H9 (cell line): Measurements from ENCODE around the gene CDYL. TPM values are rescaled to one million over a fixed set of nuclear protein-coding genes. Genes with fewer than 3 reads are reported as not detected.

Source experiments
- DNase-seq: peaks from one replicate; pipeline ENCODE4 v3.0.0-alpha.2; 2017
- H2AFZ ChIP-seq: one replicate; pipeline ENCODE4 v1.6.1; 2013; ENCODE audit warnings: mild to moderate bottlenecking, low read length, control low read depth, moderate library complexity
- H2AK5ac ChIP-seq: 2 replicates; pipeline ENCODE4 v1.6.1; 2013; ENCODE audit warnings: low read length, control low read depth, mixed read lengths; ENCODE audit not compliant: insufficient read length
- H2BK120ac ChIP-seq: one replicate; pipeline ENCODE4 v1.6.1; 2013; ENCODE audit warnings: low read depth, mild to moderate bottlenecking, low read length, control low read depth, inconsistent platforms; ENCODE audit not compliant: poor library complexity, severe bottlenecking
- H2BK12ac ChIP-seq: 2 replicates; pipeline ENCODE4 v1.6.1; 2013; ENCODE audit warnings: low read length, control low read depth, mixed read lengths, low read depth; ENCODE audit not compliant: insufficient read length
- H2BK15ac ChIP-seq: 2 replicates; pipeline ENCODE4 v1.6.1; 2013; ENCODE audit warnings: low read depth, low read length, control low read depth
- H2BK20ac ChIP-seq: one replicate; pipeline ENCODE4 v1.6.1; 2013; ENCODE audit warnings: low read depth, mild to moderate bottlenecking, low read length, control low read depth, inconsistent platforms; ENCODE audit not compliant: poor library complexity, severe bottlenecking
- H2BK5ac ChIP-seq: 2 replicates; pipeline ENCODE4 v1.6.1; 2013; ENCODE audit warnings: low read length, control low read depth, mixed read lengths; ENCODE audit not compliant: insufficient read length
- H3K14ac ChIP-seq: 2 replicates; pipeline ENCODE4 v1.6.1; 2013; ENCODE audit warnings: low read length, control low read depth; ENCODE audit not compliant: insufficient read depth
- H3K18ac ChIP-seq: 2 replicates; pipeline ENCODE4 v1.6.1; 2013; ENCODE audit warnings: low read depth, mild to moderate bottlenecking, mixed read lengths, low read length, control low read depth; ENCODE audit not compliant: insufficient read length
- H3K23ac ChIP-seq: 2 replicates; pipeline ENCODE4 v1.6.1; 2013; ENCODE audit warnings: low read length, control low read depth, mixed read lengths, low read depth; ENCODE audit not compliant: insufficient read length
- H3K23me2 ChIP-seq: 2 replicates; pipeline ENCODE4 v1.6.1; 2013; ENCODE audit warnings: low read depth, mild to moderate bottlenecking, mixed read lengths, low read length, control low read depth; ENCODE audit not compliant: insufficient read length, poor library complexity, severe bottlenecking
- H3K27ac ChIP-seq: 2 replicates; pipeline ENCODE4 v1.5.1; 2013; ENCODE audit warnings: low read length, control low read depth, mixed read lengths, low read depth; ENCODE audit not compliant: insufficient read length
- H3K27me3 ChIP-seq: 2 replicates; pipeline ENCODE4 v1.6.1; 2013; ENCODE audit warnings: low read length, control low read depth, inconsistent platforms; ENCODE audit not compliant: insufficient read depth
- H3K4ac ChIP-seq: 2 replicates; pipeline ENCODE4 v1.6.1; 2013; ENCODE audit warnings: low read depth, mild to moderate bottlenecking, control low read depth, inconsistent platforms, low read length, moderate library complexity
- H3K4me1 ChIP-seq: 2 replicates; pipeline ENCODE4 v1.6.1; 2013; ENCODE audit warnings: low read length, control low read depth, inconsistent platforms; ENCODE audit not compliant: insufficient read depth
- H3K4me2 ChIP-seq: 2 replicates; pipeline ENCODE4 v1.6.1; 2013; ENCODE audit warnings: low read length, control low read depth, mixed read lengths; ENCODE audit not compliant: insufficient read length, insufficient read depth
- H3K56ac ChIP-seq: 2 replicates; pipeline ENCODE4 v1.6.1; 2013; ENCODE audit warnings: low read depth, mild to moderate bottlenecking, mixed read lengths, low read length, control low read depth; ENCODE audit not compliant: insufficient read length
- H3K79me1 ChIP-seq: 2 replicates; pipeline ENCODE4 v1.6.1; 2013; ENCODE audit warnings: low read depth, mild to moderate bottlenecking, moderate library complexity, low read length, control low read depth, inconsistent platforms; ENCODE audit not compliant: insufficient read depth, poor library complexity, severe bottlenecking
- H3K79me2 ChIP-seq: 2 replicates; pipeline ENCODE4 v1.6.1; 2013; ENCODE audit warnings: low read length, control low read depth, inconsistent platforms; ENCODE audit not compliant: insufficient read depth
- H3K9ac ChIP-seq: 2 replicates; pipeline ENCODE4 v1.6.1; 2013; ENCODE audit warnings: low read length, control low read depth, mixed read lengths; ENCODE audit not compliant: insufficient read length; ENCODE audit errors: extremely low read depth
- H3K9me3 ChIP-seq: one replicate; pipeline ENCODE4 v1.6.1; 2013; ENCODE audit warnings: low read depth, low read length, inconsistent platforms; ENCODE audit not compliant: control insufficient read depth
- H3T11ph ChIP-seq: one replicate; pipeline ENCODE4 v1.6.1; 2013; ENCODE audit warnings: mild to moderate bottlenecking, low read length, control low read depth, inconsistent platforms
- H4K20me1 ChIP-seq: one replicate; pipeline ENCODE4 v1.6.1; 2013; ENCODE audit not compliant: control insufficient read depth, insufficient read length, insufficient read depth
- H4K5ac ChIP-seq: 2 replicates; pipeline ENCODE4 v1.6.1; 2013; ENCODE audit warnings: low read depth, mild to moderate bottlenecking, mixed read lengths, low read length, control low read depth; ENCODE audit not compliant: insufficient read length
- H4K8ac ChIP-seq: replicated peaks from 2 replicates; pipeline ENCODE4 v1.6.1; 2013; ENCODE audit warnings: low read length, control low read depth, mixed read lengths, low read depth; ENCODE audit not compliant: insufficient read length
- H4K91ac ChIP-seq: 2 replicates; pipeline ENCODE4 v1.6.1; 2013; ENCODE audit warnings: low read depth, mild to moderate bottlenecking, moderate library complexity, mixed read lengths, low read length, control low read depth; ENCODE audit not compliant: insufficient read length
- H3K27ac Mint-ChIP-seq, 3 experiments: 2 replicates in 2 of 3; 3 replicates in 1 of 3; pipeline ENCODE4 v1.8.0; 2020 to 2021; ENCODE audit warnings: mixed read lengths in 3 of 3, mild to moderate bottlenecking in 1 of 3, moderate library complexity in 1 of 3
- H3K27me3 Mint-ChIP-seq: 2 replicates; pipeline ENCODE4 v1.8.0; 2021; ENCODE audit warnings: low read depth, mild to moderate bottlenecking, moderate library complexity, mixed read lengths
- H3K36me3 Mint-ChIP-seq, 3 experiments: 2 replicates in 2 of 3; 3 replicates in 1 of 3; pipeline ENCODE4 v1.8.0; 2020 to 2021; ENCODE audit warnings: low read depth in 3 of 3, mixed read lengths in 3 of 3; ENCODE audit not compliant: insufficient read depth in 1 of 3
- H3K4me1 Mint-ChIP-seq, 2 experiments: 2 replicates each; pipeline ENCODE4 v1.8.0; 2020; ENCODE audit warnings: mixed read lengths in 2 of 2
- H3K4me3 Mint-ChIP-seq, 2 experiments: 2 replicates in 1 of 2; 3 replicates in 1 of 2; pipeline ENCODE4 v1.8.0; 2020 to 2021; ENCODE audit warnings: mild to moderate bottlenecking in 2 of 2, mixed read lengths in 2 of 2, moderate library complexity in 1 of 2
- H3K9me3 Mint-ChIP-seq, 2 experiments: 2 replicates in 1 of 2; 3 replicates in 1 of 2; pipeline ENCODE4 v1.8.0; 2020; ENCODE audit warnings: mild to moderate bottlenecking in 2 of 2, mixed read lengths in 2 of 2, moderate library complexity in 1 of 2
- CTCF ChIP-seq: fragments of 200-600 bp; sonication (generic); conservative IDR thresholded peaks from 3 replicates; pipeline ENCODE4 v1.8.0; 2021; ENCODE audit warnings: antibody characterized with exemption, mild to moderate bottlenecking
- WGBS: extraction: QIAGEN DNeasy Blood & Tissue Kit; methylation state at CpG from one replicate; pipeline ENCODE4 v1.1.7; 2013; ENCODE audit warnings: missing lambda C conversion rate, low lambda C conversion rate, mixed read lengths; ENCODE audit not compliant: insufficient read length; ENCODE audit errors: extremely low coverage; 5-methylcytosine and 5-hydroxymethylcytosine counted together
- total RNA-seq: library from RNA; stranded (reverse); gene quantifications from 2 replicates; pipeline ENCODE4 v1.2.1, GENCODE V29; 2021

Gene CDYL
- total RNA-seq, 1 experiment from 2014 or later: 95.0 TPM

DNA sequence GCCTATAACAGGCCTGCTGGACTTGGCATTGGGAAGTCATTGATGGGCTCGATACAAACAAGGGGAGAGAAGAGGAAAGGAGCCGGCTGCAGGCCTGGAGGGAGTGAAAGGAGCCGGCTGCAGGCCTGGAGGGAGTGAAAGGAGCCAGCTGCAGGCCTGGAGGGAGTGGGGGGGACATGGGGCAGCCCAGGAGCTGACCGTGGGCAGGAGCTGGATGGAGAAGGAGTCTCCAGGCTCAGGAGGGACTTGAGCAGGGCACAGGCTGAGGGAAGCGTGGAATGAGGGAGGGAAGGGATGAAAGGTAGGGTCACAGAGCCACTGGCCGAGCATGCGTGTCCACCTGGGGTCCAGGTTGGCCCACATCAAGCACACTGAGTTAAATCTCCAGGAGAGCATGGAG, 195.6 kb downstream of the CDYL start:
- H4K91ac ChIP-seq: no peak overlapping the region
- no peak overlapping the region for H3K4ac ChIP-seq
- H3K4me1 ChIP-seq: peaks cover 2% of the 10 kb centered on the region; the same call in 1 of the 2 replicates
- no peak overlapping the region for H2BK120ac ChIP-seq
- Mint-ChIP-seq H3K4me3 (no peak overlapping the region), H3K9me3 (no peaks in the 10 kb centered on the region; a peak in 1 of 5 replicates), H3K27ac (no peak overlapping the region), H3K36me3 (no peaks in the 10 kb centered on the region), H3K27me3 (peaks cover 3% of the 10 kb centered on the region; the same call in 1 of the 2 replicates), H3K4me1 (peaks cover 18 to 27% of the 10 kb centered on the region in 2 experiments)
- H3K4me2 ChIP-seq: no peak overlapping the region
- H2BK5ac ChIP-seq: no peak overlapping the region
- H2BK12ac ChIP-seq: no peak overlapping the region
- H2BK20ac ChIP-seq: no peak overlapping the region
- no peak overlapping the region for H3K18ac ChIP-seq
- TF ChIP-seq CTCF: no peak
- H2AFZ ChIP-seq: no peak overlapping the region
- H3K9ac ChIP-seq: no peak overlapping the region
- no peaks in the 10 kb centered on the region for H3K9me3 ChIP-seq
- H3K27ac ChIP-seq: no peak overlapping the region
- WGBS: no CpG with 5 or more reads among the region's 7 CpGs
- no peak overlapping the region for H3T11ph ChIP-seq
- no peaks in the 10 kb centered on the region for H3K79me2 ChIP-seq
- H3K79me1 ChIP-seq: no peaks in the 10 kb centered on the region
- no peak overlapping the region for H4K8ac ChIP-seq
- no peaks in the 10 kb centered on the region for H4K20me1 ChIP-seq
- H2BK15ac ChIP-seq: no peak overlapping the region
- no peaks in the 10 kb centered on the region for H3K27me3 ChIP-seq
- H3K23ac ChIP-seq: no peak overlapping the region
- no peak overlapping the region for H4K5ac ChIP-seq
- no peak overlapping the region for H2AK5ac ChIP-seq
- no peak for DNase-seq
- H3K14ac ChIP-seq: no peak overlapping the region
- H3K23me2 ChIP-seq: no peaks in the 10 kb centered on the region
- no peak overlapping the region for H3K56ac ChIP-seq
